Breast epithelium (tissue), 3 donors: ENCODE results near the gene UNC13B.

Source experiments
- CTCF ChIP-seq, 3 donors: fragments of 450-650 bp; IDR thresholded peaks; one replicate each; pipeline ENCODE4 v1.5.1; 2016 to 2017; ENCODE audit warnings: antibody characterized with exemption in 3 of 3, mild to moderate bottlenecking in 3 of 3, moderate library complexity in 3 of 3
- POLR2A ChIP-seq: fragments of 450-650 bp; IDR thresholded peaks from one replicate; pipeline ENCODE4 v1.6.1; 2016; ENCODE audit warnings: antibody characterized with exemption, mild to moderate bottlenecking, moderate library complexity

- TF ChIP-seq CTCF (IDR thresholded peaks at IDR 0.05) (no peak), POLR2A (no peak)
Observed at GRCh38 chr9:35322075-35322885, 160.5 kb downstream of the UNC13B start.
